Erythroblast (primary cell): ENCODE measurements around the gene S100G.

ENCODE experiments used
- GATA1 ChIP-seq: IDR thresholded peaks from 2 replicates; pipeline ENCODE4 v1.6.1; 2011; ENCODE audit warnings: low read depth, mild to moderate bottlenecking, control low read depth, low read length, moderate library complexity
- POLR2A ChIP-seq: IDR thresholded peaks from 2 replicates; pipeline ENCODE4 v1.6.1; 2011; ENCODE audit warnings: mild to moderate bottlenecking, low read length

DNA sequence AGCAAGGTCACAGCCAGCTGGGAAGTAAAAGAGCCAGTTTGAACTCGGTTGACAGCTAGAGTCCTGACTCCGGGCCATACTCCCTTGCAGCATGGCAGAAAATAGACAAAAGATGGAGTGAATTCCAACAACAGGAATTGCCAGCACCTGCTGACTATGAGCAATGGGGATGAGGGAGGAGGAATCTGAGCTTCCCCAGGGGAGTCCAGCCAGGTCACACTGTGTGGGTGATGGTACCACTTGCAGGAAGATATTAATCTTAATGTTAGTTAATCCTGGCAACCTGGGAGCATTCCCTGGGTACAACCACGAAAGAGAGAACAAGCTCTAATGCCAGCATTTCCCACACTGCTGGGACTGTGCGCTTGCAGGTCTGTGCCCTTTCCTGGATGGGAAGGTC, 48.1 kb upstream of the S100G start:
- TF ChIP-seq GATA1 (no peak), POLR2A (no peak)
